Hematopoietic multipotent progenitor cell treated with erythropoietin and hydrocortisone succinate and interleukin-3 and kit ligand, for 4 days (in vitro differentiated cells): ENCODE data around the gene ZNF445.
"Not testable (repeated sequence)": the region's sequence is repeated elsewhere in the genome, so short reads cannot be mapped to it uniquely, and the experiment has no call there.

ENCODE experiments used
- DNase-seq: peaks from one replicate; pipeline ENCODE4 v3.0.0-alpha.2; 2015

Gene ZNF445

DNA sequence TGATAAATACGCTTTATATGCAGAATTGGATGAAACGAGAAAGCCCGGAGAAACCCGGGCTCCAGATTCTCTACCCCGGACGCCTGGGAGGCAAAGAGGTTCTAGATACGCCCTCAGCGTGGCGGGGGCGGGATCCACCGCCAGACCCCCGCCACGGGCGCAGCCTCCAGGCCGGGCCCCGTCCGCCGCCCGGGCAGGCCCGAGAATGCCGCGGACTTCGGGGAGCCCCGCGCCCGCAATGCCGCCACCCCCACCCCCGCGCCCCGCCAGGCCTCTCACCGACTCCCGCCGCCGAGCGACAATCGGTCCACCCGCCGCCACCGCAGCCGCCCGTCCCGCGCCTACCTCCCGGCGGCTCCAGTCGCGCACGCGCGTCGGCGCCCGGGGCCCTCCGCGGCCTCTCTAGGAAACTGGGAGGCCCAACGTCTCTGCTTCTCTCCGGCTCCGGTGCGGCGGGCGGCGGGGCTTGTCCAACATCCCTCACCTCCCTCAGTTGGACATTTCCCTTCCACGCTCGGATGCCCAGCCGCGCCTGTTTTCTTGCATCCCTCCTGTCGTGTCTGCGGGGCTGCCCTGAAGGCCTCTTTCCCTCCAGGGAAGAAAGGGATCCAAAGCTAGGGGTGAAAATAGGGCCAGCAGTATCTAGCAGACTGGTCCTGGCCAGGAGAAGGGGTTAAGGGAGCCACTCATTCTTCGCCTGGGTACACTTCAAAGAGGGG is at the start of gene ZNF445:
ZNF445 (minus strand) TSS at position 359 of the 719 bp plus-strand sequence. CDS start 22,121 bp downstream, outside the sequence.
- DNase-seq, result peak; percentile 88

DNA sequence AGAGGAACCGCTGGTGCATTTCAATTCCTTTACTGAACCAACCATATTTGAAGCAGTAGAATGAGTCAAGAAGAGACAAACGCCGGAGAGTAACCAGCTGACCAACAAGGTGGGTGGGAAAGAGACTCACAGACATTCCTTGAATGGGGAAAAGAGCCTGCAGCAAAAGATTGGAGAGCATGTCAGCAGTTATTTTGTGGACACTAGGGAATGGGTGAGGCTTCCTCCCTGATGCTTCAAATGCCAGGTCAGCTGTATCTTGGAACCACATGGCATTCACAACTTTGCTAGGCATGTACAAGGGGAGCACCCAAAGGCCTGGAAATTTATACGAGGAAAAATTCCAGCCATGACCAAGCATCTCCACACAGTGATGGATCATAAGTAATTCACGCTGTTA is 47.6 kb upstream of the ZNF445 start:
- DNase-seq, result no peak

- no peak for DNase-seq
These were observed 45.0 kb upstream of the ZNF445 start for GRCh38 chr3:44522494-44522933.

DNA sequence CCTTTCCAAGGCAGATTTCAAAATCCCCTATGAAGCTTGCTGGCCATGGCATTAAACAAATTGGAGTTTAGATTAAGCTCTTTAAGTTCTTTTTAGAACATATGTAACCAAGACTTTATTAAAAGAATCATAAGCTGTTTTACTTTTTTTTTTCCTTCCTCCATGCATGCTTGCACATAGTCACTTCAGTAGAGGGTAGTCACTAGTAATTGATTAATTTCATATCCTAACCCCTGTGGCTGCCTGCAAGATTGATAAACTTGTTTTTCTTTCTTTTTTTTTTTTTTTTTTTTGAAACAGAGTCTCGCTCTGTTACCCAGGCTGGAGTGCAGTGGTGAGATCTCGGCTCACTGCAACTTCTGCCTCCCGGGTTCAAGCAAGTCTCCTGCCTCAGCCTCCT is 44.3 kb upstream of the ZNF445 start:
- no peak for DNase-seq

- no peak for DNase-seq
These were observed 41.3 kb upstream of the ZNF445 start for GRCh38 chr3:44518782-44519156.

GRCh38 chr3:44516230-44516629 is 38.8 kb upstream of the ZNF445 start:
- peak; percentile 75 for DNase-seq

DNA sequence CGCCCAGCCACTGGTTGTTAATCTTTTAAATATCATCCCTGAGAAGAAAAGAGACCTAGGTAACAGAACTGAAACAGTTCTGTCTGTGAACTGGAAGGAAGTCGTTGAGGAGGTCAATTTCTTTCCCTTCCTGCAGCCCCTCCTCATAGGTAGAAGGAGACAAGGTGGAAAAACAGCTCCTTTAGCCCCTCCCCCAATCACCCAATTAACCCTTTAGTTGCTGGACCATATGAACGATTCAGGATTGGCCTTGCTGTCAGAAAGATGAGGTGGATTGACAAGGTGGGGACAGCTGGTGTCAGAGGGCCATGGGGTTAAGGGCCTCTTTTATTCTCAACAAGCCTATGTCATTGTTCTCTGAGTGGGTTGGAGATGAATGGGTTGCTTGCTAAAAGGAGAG is 36.0 kb upstream of the ZNF445 start:
- no peak for DNase-seq

GRCh38 chr3:44511238-44511566 is 33.7 kb upstream of the ZNF445 start:
- no peak for DNase-seq

DNA sequence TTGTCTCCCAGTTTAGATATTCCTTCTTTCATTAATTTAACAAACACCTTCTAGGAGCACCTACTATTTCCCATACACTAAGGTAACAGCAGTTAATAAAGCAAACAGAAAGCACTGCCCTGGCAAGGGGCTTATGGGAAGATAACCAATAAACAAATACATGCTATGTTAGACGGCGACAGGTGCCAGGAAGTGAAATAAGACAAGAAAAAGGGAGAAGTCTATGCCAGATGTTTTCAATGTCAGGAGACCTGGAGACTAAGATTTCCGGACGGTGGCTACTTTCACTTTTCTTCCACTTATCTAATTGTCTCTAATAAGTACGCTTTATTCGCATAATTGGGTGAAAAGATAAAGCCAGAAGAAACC is 32.5 kb upstream of the ZNF445 start:
- DNase-seq, result peak; percentile 66

DNA sequence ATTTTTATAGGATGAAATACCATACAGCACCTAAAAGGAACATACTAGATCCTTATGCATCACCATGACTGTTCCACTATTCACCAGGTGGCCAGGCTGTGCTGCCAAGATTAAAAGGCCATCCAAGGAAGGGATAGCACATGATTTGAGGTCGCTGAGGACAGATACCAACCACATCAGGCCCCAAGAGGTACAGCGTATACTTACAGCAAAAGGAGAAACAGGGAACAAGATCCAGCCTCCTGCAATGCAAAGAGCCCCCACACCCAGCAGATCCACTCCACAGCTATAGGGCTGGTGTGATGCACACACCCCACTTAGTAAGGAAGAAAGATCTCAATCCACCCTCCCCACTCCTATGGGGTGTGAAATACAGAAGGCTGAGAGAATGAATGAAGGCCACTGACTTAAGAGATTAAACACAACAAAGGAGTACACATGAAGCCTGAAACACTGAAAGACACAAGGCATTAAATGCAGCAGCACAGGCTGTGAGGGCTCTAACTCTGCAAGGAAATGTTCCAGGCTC is 32.0 kb upstream of the ZNF445 start:
- DNase-seq, result peak; percentile 67

- DNase-seq, result no peak
These were observed 29.5 kb upstream of the ZNF445 start for GRCh38 chr3:44506961-44507360.

GRCh38 chr3:44506556-44506955 is 29.1 kb upstream of the ZNF445 start:
- no peak for DNase-seq

- DNase-seq, result no peak
These were observed 27.1 kb upstream of the ZNF445 start for GRCh38 chr3:44504566-44504965.

GRCh38 chr3:44503178-44503577 is 25.7 kb upstream of the ZNF445 start:
- DNase-seq, result not testable (repeated sequence)

DNA sequence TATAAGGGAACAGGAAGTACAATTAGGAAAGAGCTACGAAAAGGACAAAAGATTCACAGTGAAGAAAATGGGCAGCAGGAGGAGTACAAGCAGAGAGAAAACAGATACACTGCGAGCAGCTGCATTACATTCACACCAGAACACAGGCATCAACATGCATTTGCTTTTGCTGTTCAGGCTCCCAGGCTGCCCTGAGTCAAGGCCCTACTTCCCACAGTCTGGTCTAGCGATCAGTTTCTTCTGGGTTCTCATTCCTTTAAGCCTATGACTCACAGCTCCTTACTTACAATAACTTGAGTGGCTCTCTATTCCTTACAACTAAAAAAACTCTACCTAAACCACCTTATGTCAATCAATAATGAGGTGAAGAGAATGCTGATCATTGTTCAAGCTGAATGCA is 24.5 kb upstream of the ZNF445 start:
- no peak for DNase-seq

- not testable (repeated sequence) for DNase-seq
These were observed 22.4 kb upstream of the ZNF445 start for GRCh38 chr3:44499899-44500168.

- DNase-seq, result no peak
These were observed 21.9 kb upstream of the ZNF445 start for GRCh38 chr3:44499149-44499898.

DNA sequence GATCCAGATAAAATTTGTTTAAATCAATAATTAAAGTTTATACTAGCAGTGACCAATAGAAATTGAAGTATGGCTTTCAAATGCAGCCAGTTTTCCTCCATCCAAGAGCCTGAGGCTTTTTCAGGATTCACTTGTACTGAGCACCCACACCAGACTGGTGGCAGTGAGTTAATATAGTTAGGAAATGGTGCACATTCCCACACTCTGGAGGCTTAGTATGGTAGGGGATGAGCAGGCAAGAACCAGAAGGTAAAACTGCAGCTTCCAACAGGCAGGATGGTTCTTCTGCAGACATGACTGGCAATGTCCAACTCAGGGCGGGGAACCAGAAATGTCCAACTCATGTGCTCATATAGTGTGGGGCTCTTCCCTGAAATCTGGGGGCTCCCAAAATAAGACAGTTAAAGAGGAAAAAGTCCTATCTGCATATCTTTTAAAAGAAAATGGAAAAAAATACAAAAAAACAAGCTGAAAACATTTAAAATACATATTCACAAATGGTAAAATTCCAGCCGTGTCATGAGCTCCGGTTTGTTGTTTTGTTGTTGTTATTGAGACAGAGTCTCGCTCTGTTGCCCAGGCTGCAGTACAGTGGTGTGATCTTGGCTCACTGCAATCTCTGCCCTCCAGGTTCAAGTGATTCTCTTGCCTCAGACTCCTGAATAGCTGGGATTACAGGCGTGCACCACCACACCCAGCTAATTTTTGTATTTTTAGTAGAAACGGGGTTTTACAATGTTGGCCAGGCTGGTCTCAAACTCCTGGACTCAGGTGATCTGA is 18.4 kb upstream of the ZNF445 start:
- DNase-seq, result no peak

GRCh38 chr3:44492496-44492895 is 15.0 kb upstream of the ZNF445 start:
- no peak for DNase-seq

GRCh38 chr3:44482721-44483120 is 5.3 kb upstream of the ZNF445 start:
- no peak for DNase-seq

GRCh38 chr3:44478606-44479094 is 1.2 kb upstream of the ZNF445 start:
- DNase-seq, result no peak

DNA sequence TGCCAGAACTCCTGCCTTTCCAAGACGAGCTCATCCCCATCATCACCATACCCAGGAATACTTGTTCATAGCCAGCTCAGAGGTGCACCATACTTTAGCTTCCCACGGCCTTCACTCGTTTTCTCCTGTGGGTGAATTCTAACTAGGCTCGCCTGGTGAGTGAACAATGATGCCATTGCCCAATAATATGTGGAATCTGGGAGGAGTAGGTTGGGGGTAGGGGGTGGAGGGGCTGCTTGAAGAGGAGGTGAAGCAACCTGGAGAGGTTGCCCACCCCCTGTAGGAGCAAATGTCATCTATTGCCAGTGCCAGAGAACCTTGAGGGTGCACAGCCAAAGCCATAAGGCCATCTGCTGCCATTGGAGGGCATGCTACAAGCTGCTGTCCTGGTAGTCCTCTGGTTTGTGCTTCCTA is 592 bp upstream of the ZNF445 start:
- no peak for DNase-seq

DNA sequence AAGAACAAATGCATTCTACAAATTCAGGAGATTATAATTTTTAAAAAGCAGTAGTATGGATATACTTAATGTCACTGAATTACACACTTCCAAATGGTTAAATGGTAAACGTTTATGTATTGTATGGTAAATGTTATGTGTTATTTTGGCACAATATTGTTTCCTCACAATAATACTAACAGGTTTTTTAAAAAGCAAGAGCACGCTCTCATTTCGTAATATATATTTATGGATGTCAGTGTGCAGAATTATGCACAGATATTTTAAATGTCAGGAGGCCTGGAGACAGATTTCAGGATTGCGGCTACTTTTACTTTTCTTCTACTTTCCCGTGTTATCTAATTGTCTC is 533 bp downstream of the ZNF445 start:
- DNase-seq, result no peak

DNA sequence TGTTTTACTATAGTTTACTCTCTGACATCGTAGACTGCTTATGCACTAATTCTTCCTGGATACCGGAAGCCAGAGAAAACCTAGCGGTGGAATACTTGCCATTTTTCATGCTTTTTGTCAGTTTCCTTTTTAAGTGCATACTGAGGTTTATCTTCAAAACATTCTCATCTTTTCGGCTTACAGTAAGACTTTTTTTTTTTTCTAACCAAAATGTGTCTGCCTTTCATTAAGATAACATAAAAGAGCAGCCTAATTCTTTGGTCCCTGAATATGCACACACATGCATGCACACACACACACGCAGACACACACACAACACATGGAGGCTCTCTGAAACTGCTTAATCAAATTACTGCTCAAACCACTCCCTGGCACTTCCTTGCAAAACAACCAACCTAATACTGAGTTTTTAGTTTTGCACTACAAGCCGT is 1.3 kb downstream of the ZNF445 start:
- DNase-seq, result peak; percentile 66
